ENCODE data around the gene PARD3B.

DNA sequence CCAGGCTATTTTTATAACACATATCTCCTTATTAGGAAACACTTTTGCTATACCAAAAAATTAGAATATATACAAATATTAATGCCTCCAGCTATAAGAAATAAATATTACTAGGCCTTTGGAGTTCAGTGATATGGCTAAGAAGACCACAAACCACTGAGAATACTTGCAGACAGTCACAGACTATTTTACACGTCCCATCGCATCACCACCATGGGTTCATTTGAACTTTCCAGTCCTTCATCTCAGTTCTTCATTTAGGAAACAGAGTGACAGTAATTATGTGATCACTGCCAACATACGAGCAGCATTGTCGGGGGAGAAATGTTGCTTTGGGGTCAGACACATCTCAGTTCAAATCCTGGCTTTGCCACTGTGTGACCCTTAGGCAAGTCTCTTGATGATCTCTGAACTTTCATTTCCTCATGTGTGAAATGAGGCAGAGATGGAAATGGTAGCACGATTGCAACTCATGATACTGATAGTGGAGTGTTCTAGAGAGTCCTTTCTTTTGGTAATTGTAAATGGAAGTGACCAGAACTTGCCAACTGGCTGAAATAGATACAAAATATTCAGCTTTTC, 998.1 kb downstream of the PARD3B start:
- TF ChIP-seq, protein P1, sequence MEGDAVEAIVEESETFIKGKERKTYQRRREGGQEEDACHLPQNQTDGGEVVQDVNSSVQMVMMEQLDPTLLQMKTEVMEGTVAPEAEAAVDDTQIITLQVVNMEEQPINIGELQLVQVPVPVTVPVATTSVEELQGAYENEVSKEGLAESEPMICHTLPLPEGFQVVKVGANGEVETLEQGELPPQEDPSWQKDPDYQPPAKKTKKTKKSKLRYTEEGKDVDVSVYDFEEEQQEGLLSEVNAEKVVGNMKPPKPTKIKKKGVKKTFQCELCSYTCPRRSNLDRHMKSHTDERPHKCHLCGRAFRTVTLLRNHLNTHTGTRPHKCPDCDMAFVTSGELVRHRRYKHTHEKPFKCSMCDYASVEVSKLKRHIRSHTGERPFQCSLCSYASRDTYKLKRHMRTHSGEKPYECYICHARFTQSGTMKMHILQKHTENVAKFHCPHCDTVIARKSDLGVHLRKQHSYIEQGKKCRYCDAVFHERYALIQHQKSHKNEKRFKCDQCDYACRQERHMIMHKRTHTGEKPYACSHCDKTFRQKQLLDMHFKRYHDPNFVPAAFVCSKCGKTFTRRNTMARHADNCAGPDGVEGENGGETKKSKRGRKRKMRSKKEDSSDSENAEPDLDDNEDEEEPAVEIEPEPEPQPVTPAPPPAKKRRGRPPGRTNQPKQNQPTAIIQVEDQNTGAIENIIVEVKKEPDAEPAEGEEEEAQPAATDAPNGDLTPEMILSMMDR (IDR thresholded peaks at IDR 0.05), result no peak
- no peak for TF ChIP-seq POLR2A (IDR thresholded peaks at IDR 0.05)

Measured in lower leg skin (tissue), 3 donors.